ENCODE data around the gene ATF4.

DNA sequence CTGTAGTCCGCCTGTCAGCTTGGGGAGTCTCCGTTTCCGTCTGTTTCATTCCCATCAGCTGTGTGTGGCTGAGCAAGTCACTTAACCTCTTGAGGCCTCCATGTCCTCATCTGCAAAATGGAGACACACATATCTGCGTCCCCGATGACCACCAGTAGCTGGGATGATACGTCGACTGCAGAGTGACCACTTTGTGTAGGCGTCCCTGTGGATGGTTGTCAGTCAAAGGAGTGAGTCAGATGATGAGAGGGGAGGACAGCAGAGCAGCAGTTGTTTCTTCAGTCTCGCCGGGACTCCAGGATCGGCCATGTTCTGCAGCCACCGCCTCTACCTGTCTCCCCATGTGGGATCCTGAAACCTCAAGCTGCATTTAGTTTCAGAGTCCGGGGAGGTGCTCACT lies 43.7 kb upstream of the ATF4 start:
- TF ChIP-seq GATA2 (IDR thresholded peaks at IDR 0.05; ENCODE audit: low read depth, low read length) (no peak), GATA3 (IDR thresholded peaks at IDR 0.05; ENCODE audit: low read depth, low read length) (no peak)

All from SH-SY5Y (cell line).